ENCODE results near the gene ZNF319. TPM values are rescaled to one million over a fixed set of nuclear protein-coding genes. Genes with fewer than 3 reads are reported as not detected.
A peak's percentile ranks its signal among the peaks of the same experiment; 100 is the strongest.

The ZNF319 gene
- total and polyA plus RNA-seq, 5 donors from 2014 or later = 2.6 to 13.2 (median 6.0) TPM

GRCh38 chr16:58034128-58034685, 33.7 kb upstream of the ZNF319 start:
- Mint-ChIP-seq H3K27me3 (no peaks in the 10 kb centered on the region), H3K4me3 (no peak overlapping the region), H3K36me3 (no peaks in the 10 kb centered on the region), H3K27ac (no peak overlapping the region), H3K9me3 (peaks cover 0 to 2% (median 0%) of the 10 kb centered on the region in 7 donors), H3K4me1 (no peaks in the 10 kb centered on the region)
- Histone ChIP-seq H3K4me1 (ENCODE audit: control insufficient read depth, insufficient read depth, low read length, poor library complexity, severe bottlenecking) (no peaks in the 10 kb centered on the region), H3K9me3 (ENCODE audit: control insufficient read depth in 2 of 2, low read length in 2 of 2) (no peaks in the 10 kb centered on the region), H3K27me3 (ENCODE audit: control insufficient read depth, insufficient read depth, low read length) (no peaks in the 10 kb centered on the region), H3K4me3 (ENCODE audit: low read depth, low read length) (no peak overlapping the region), H3K27ac (ENCODE audit: insufficient read depth, low read length, poor library complexity, severe bottlenecking) (no peak overlapping the region), H3K36me3 (ENCODE audit: control insufficient read depth, insufficient read depth, low read length) (no peaks in the 10 kb centered on the region)
- ATAC-seq (ENCODE audit: low read depth in 2 of 2) = no peak
- no peak for DNase-seq

GRCh38 chr16:58032710-58033293, 32.3 kb upstream of the ZNF319 start:
- Histone ChIP-seq H3K27me3 (ENCODE audit: control insufficient read depth, insufficient read depth, low read length) (no peaks in the 10 kb centered on the region), H3K27ac (ENCODE audit: insufficient read depth, low read length, poor library complexity, severe bottlenecking) (no peak overlapping the region), H3K4me3 (ENCODE audit: low read depth, low read length) (no peak overlapping the region), H3K36me3 (ENCODE audit: control insufficient read depth, insufficient read depth, low read length) (no peaks in the 10 kb centered on the region), H3K9me3 (ENCODE audit: control insufficient read depth in 2 of 2, low read length in 2 of 2) (no peaks in the 10 kb centered on the region), H3K4me1 (ENCODE audit: control insufficient read depth, insufficient read depth, low read length, poor library complexity, severe bottlenecking) (no peaks in the 10 kb centered on the region)
- Mint-ChIP-seq H3K36me3 (no peaks in the 10 kb centered on the region), H3K9me3 (peaks cover 0 to 2% (median 0%) of the 10 kb centered on the region in 7 donors), H3K4me3 (peak overlapping the region in 1 of 4 donors; percentile 87), H3K27me3 (no peaks in the 10 kb centered on the region), H3K27ac (no peak overlapping the region), H3K4me1 (no peaks in the 10 kb centered on the region)
- ATAC-seq (ENCODE audit: low read depth in 2 of 2) = no peak
- no peak for DNase-seq

DNA sequence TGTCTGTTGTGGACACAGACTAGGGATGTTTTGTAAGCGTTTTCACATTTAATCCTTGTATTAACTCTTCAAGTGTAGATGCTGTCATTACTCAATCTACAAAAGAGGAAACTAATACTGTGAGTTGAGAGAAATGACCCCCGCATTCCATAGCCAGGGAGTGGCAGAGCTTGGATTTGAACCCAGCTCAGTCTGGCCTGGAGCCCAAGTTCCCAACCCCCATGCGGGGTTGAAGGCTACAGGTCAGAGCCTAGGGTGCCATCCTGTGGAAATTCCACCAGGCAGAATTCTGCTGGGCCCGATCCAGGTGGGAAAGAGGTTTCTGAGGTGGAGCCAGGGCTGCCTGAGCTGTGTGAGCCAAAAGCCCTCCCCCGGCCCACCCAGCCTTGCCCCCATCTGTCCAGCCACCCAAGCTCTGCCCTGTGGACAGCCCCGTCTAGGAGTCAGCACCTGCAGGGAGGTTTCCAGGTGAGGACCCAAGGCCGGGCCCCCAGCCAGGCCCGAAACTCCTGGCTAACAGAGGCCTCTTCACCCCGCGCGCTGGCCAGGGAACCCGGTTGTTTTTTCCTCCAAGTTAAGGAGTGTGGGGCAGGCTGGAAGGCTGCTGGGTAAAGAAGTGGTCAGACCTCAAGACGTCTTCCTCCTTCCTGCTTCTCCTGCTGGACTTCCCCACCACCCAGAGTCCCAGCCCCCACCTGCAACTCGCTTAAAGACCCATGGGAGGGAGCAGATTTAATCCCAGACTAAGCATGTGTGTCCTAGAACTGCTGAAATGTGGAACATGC, 30.7 kb upstream of the ZNF319 start:
- Histone ChIP-seq H3K36me3 (ENCODE audit: control insufficient read depth, insufficient read depth, low read length) (no peaks in the 10 kb centered on the region), H3K27me3 (ENCODE audit: control insufficient read depth, insufficient read depth, low read length) (no peaks in the 10 kb centered on the region), H3K9me3 (ENCODE audit: control insufficient read depth in 2 of 2, low read length in 2 of 2) (no peaks in the 10 kb centered on the region), H3K4me1 (ENCODE audit: control insufficient read depth, insufficient read depth, low read length, poor library complexity, severe bottlenecking) (peaks cover 13% of the 10 kb centered on the region), H3K27ac (ENCODE audit: insufficient read depth, low read length, poor library complexity, severe bottlenecking) (no peak overlapping the region), H3K4me3 (ENCODE audit: low read depth, low read length) (no peak overlapping the region)
- Mint-ChIP-seq H3K27me3 (no peaks in the 10 kb centered on the region), H3K9me3 (peaks cover 0 to 2% (median 0%) of the 10 kb centered on the region in 7 donors), H3K36me3 (no peaks in the 10 kb centered on the region), H3K27ac (no peak overlapping the region), H3K4me1 (no peaks in the 10 kb centered on the region), H3K4me3 (no peak overlapping the region)
- no peak for ATAC-seq (ENCODE audit: low read depth in 2 of 2)
- DNase-seq = no peak

GRCh38 chr16:58030136-58030840, 29.8 kb upstream of the ZNF319 start:
- H3K4me1 ChIP-seq (ENCODE audit: control insufficient read depth, insufficient read depth, low read length, poor library complexity, severe bottlenecking) = peaks cover 17% of the 10 kb centered on the region
- no peaks in the 10 kb centered on the region for H3K36me3 ChIP-seq (ENCODE audit: control insufficient read depth, insufficient read depth, low read length)
- H3K36me3 Mint-ChIP-seq = no peaks in the 10 kb centered on the region
- H3K9me3 ChIP-seq (ENCODE audit: control insufficient read depth in 2 of 2, low read length in 2 of 2) = no peaks in the 10 kb centered on the region
- H3K27ac ChIP-seq (ENCODE audit: insufficient read depth, low read length, poor library complexity, severe bottlenecking) = no peak overlapping the region
- H3K27me3 Mint-ChIP-seq = no peaks in the 10 kb centered on the region
- no peak overlapping the region for H3K27ac Mint-ChIP-seq
- no peaks in the 10 kb centered on the region for H3K27me3 ChIP-seq (ENCODE audit: control insufficient read depth, insufficient read depth, low read length)
- H3K4me3 Mint-ChIP-seq = peak overlapping the region in 1 of 4 donors; percentile 85
- peaks cover 0 to under 1% (median 0%) of the 10 kb centered on the region in 4 donors for H3K4me1 Mint-ChIP-seq
- H3K4me3 ChIP-seq (ENCODE audit: low read depth, low read length) = no peak overlapping the region
- no peak for ATAC-seq (ENCODE audit: low read depth in 2 of 2)
- no peak for DNase-seq
- peaks cover 0 to 2% (median 0%) of the 10 kb centered on the region in 7 donors for H3K9me3 Mint-ChIP-seq

DNA sequence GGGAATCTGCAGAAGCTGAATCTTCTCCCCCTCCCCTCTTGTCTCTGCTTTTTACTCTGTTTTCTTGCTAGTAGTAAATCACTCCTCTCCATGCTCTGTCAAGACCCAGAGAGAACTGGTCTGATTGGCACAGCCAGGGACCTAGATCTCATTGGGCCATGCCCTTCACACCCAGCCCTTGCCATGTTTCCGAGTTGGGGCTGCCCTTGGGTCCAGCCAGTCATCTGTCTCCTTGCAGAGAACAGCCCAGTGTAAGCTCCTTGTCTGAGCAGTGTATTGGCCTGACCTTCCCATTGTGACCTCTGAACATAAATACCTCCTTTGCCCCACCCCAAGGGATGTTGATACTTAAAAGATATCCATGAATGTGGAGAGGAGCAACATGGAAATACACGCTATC, 28.9 kb upstream of the ZNF319 start:
- Histone ChIP-seq H3K36me3 (ENCODE audit: control insufficient read depth, insufficient read depth, low read length) (no peaks in the 10 kb centered on the region), H3K27me3 (ENCODE audit: control insufficient read depth, insufficient read depth, low read length) (no peaks in the 10 kb centered on the region), H3K4me1 (ENCODE audit: control insufficient read depth, insufficient read depth, low read length, poor library complexity, severe bottlenecking) (peaks cover 26% of the 10 kb centered on the region), H3K9me3 (ENCODE audit: control insufficient read depth in 2 of 2, low read length in 2 of 2) (no peaks in the 10 kb centered on the region), H3K27ac (ENCODE audit: insufficient read depth, low read length, poor library complexity, severe bottlenecking) (no peak overlapping the region), H3K4me3 (ENCODE audit: low read depth, low read length) (no peak overlapping the region)
- H3K9me3 Mint-ChIP-seq = peaks cover 0 to 2% (median 0%) of the 10 kb centered on the region in 7 donors
- H3K4me1 Mint-ChIP-seq = peaks cover 2 to 9% (median 6%) of the 10 kb centered on the region in 4 donors
- no peak for ATAC-seq (ENCODE audit: low read depth in 2 of 2)
- H3K27ac Mint-ChIP-seq = peak overlapping the region in 1 of 3 donors; percentile 65
- DNase-seq = no peak
- H3K36me3 Mint-ChIP-seq = no peaks in the 10 kb centered on the region
- peaks cover 8% of the 10 kb centered on the region for H3K27me3 Mint-ChIP-seq
- H3K4me3 Mint-ChIP-seq = peak overlapping the region in 3 of 4 donors; percentile 8 to 74 (median 57)

DNA sequence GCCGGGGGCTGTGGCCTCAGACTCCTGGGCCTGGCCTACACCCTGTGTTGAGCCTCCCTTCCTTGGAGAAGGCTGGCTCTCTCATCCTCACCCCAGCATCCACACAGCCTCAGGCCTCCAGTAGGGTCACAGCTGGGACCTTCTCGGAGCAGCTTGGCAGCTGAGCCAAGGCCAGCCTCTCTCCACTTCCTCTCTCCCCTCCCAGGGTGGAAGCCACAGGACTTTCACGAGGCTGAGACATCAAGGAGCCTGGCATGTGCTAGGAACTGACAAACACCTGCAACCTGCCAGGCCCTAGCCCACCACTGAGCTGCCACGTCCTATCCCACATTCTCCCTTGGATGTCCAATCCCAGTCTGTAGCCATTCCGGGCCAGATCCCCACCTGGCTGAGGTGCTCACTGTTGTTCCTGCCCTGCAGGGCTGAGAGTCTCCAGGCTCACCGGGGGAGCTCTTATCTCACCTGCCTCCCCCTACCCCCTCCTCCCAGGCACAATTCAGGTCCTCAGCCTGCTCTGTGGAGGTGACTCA, 28.1 kb upstream of the ZNF319 start:
- no peak overlapping the region for H3K27ac ChIP-seq (ENCODE audit: insufficient read depth, low read length, poor library complexity, severe bottlenecking)
- no peak overlapping the region for H3K27ac Mint-ChIP-seq
- H3K27me3 Mint-ChIP-seq = peaks cover 9% of the 10 kb centered on the region
- H3K4me3 Mint-ChIP-seq = peak overlapping the region in 2 of 4 donors; percentile 48 to 63
- H3K4me3 ChIP-seq (ENCODE audit: low read depth, low read length) = no peak overlapping the region
- H3K9me3 Mint-ChIP-seq = peaks cover 0 to 2% (median 0%) of the 10 kb centered on the region in 7 donors
- DNase-seq (no peak), ATAC-seq (ENCODE audit: low read depth in 2 of 2) (no peak)
- no peaks in the 10 kb centered on the region for H3K36me3 ChIP-seq (ENCODE audit: control insufficient read depth, insufficient read depth, low read length)
- H3K4me1 Mint-ChIP-seq = peaks cover 3 to 14% (median 7%) of the 10 kb centered on the region in 4 donors
- H3K36me3 Mint-ChIP-seq = no peaks in the 10 kb centered on the region
- H3K4me1 ChIP-seq (ENCODE audit: control insufficient read depth, insufficient read depth, low read length, poor library complexity, severe bottlenecking) = peaks cover 29% of the 10 kb centered on the region
- H3K27me3 ChIP-seq (ENCODE audit: control insufficient read depth, insufficient read depth, low read length) = no peaks in the 10 kb centered on the region
- H3K9me3 ChIP-seq (ENCODE audit: control insufficient read depth in 2 of 2, low read length in 2 of 2) = no peaks in the 10 kb centered on the region

- Histone ChIP-seq H3K36me3 (ENCODE audit: control insufficient read depth, insufficient read depth, low read length) (no peaks in the 10 kb centered on the region), H3K27me3 (ENCODE audit: control insufficient read depth, insufficient read depth, low read length) (no peaks in the 10 kb centered on the region), H3K9me3 (ENCODE audit: control insufficient read depth in 2 of 2, low read length in 2 of 2) (no peaks in the 10 kb centered on the region), H3K4me3 (ENCODE audit: low read depth, low read length) (no peak overlapping the region), H3K27ac (ENCODE audit: insufficient read depth, low read length, poor library complexity, severe bottlenecking) (no peak overlapping the region), H3K4me1 (ENCODE audit: control insufficient read depth, insufficient read depth, low read length, poor library complexity, severe bottlenecking) (peaks cover 29% of the 10 kb centered on the region)
- ATAC-seq (ENCODE audit: low read depth in 2 of 2) = no peak
- no peaks in the 10 kb centered on the region for H3K36me3 Mint-ChIP-seq
- H3K9me3 Mint-ChIP-seq = peaks cover 0 to 2% (median 0%) of the 10 kb centered on the region in 7 donors
- H3K27me3 Mint-ChIP-seq = peaks cover 9% of the 10 kb centered on the region
- H3K27ac Mint-ChIP-seq = no peak overlapping the region
- no peak for DNase-seq
- H3K4me3 Mint-ChIP-seq = peak overlapping the region; percentile 52 to 73 (median 63)
- peaks cover 4 to 14% (median 7%) of the 10 kb centered on the region in 4 donors for H3K4me1 Mint-ChIP-seq
Measured at GRCh38 chr16:58027916-58028455, 27.5 kb upstream of the ZNF319 start.

All from CD4-positive, CD25-positive, alpha-beta regulatory T cell (primary cell).